ENCODE measurements around the gene SLC38A7. TPM values are rescaled to one million over a fixed set of nuclear protein-coding genes. Genes with fewer than 3 reads are reported as not detected.

SLC38A7 gene
- total RNA-seq, 2 experiments from 2014 or later, result 10.5 to 11.4 TPM

- H3K9me3 Mint-ChIP-seq, result no peaks in the 10 kb centered on the region
- POLR2A ChIA-PET, result no interaction called here
- H3K36me3 Mint-ChIP-seq (ENCODE audit: low read depth), result peaks cover 41% of the 10 kb centered on the region
- no peak overlapping the region for H3K4me3 Mint-ChIP-seq
- DNase-seq, result no peak
- H3K27me3 Mint-ChIP-seq, result no peaks in the 10 kb centered on the region
- CTCF ChIA-PET, result interaction anchor here (1.6 kb wide), 1 partner anchor 141 kb away, joined by 4 read pairs; no protein-coding TSS in a partner anchor
- peaks cover 17% of the 10 kb centered on the region for H3K4me1 Mint-ChIP-seq
- H3K27ac Mint-ChIP-seq, result no peak overlapping the region
These were observed 69.3 kb downstream of the SLC38A7 start for GRCh38 chr16:58615280-58615679.

Other genes starting within 250 kb of the SLC38A7 start
- gene NDRG4, start 184.6 kb downstream of the SLC38A7 start, total RNA-seq, result 1 to 10 TPM in 1 of 2 experiments, under 1 TPM in 1; 0.83 to 1.2 TPM
- 1 to 10 TPM; 8.9 to 9.2 TPM for gene SETD6, start 169.3 kb downstream of the SLC38A7 start, total RNA-seq
- gene CNOT1, start 54.9 kb downstream of the SLC38A7 start, total RNA-seq, result 100 to 1,000 TPM; 226 to 236 TPM
- 10 to 100 TPM; 78.6 to 82.2 TPM for gene GOT2, start 49.5 kb upstream of the SLC38A7 start, total RNA-seq